Thoracic aorta (tissue), 2 donors: ENCODE results near the gene LHX6. TPM values are rescaled to one million over a fixed set of nuclear protein-coding genes. Genes with fewer than 3 reads are reported as not detected.

Experiments used
- ATAC-seq: fragments of 150-250 bp; one replicate; pipeline ENCODE4 v1.8.0; 2017; ENCODE audit warnings: low read depth; ENCODE audit not compliant: insufficient number of reproducible peaks, low FRiP score
- DNase-seq: peaks from one replicate; pipeline ENCODE4 v3.0.0-alpha.2; 2020; ENCODE audit warnings: low spot score
- H3K27ac ChIP-seq, 2 donors: fragments of 200-600 bp; sonication (generic); 1 replicate in 1 of 2; 2 replicates in 1 of 2; pipeline ENCODE4 v1.5.1; 2016; ENCODE audit warnings: mild to moderate bottlenecking in 2 of 2, moderate library complexity in 2 of 2
- H3K27me3 ChIP-seq: fragments of 200-600 bp; sonication (generic); replicated peaks from 2 replicates; pipeline ENCODE4 v1.6.0; 2016; ENCODE audit warnings: mild to moderate bottlenecking; ENCODE audit not compliant: insufficient read depth
- H3K36me3 ChIP-seq: fragments of 200-600 bp; sonication (generic); one replicate; pipeline ENCODE4 v1.5.1; 2016
- H3K4me1 ChIP-seq, 2 donors: fragments of 200-600 bp; sonication (generic); 1 replicate in 1 of 2; 2 replicates in 1 of 2; pipeline versions ENCODE4 v1.5.1 to v1.6.0; 2016; ENCODE audit warnings: low read depth in 2 of 2, mild to moderate bottlenecking in 1 of 2; ENCODE audit not compliant: control insufficient read depth in 1 of 2
- H3K4me3 ChIP-seq: fragments of 200-600 bp; sonication (generic); 2 replicates; pipeline ENCODE4 v1.5.1; 2016; ENCODE audit warnings: mild to moderate bottlenecking
- H3K9me3 ChIP-seq: fragments of 200-600 bp; sonication (generic); 2 replicates; pipeline ENCODE4 v1.5.1; 2016
- CTCF ChIP-seq: fragments of 200-600 bp; sonication (generic); IDR thresholded peaks from one replicate; pipeline ENCODE4 v1.5.1; 2019; ENCODE audit warnings: antibody characterized with exemption
- total RNA-seq, 2 donors: library from RNA; depleted of rRNA; stranded (reverse); fragments of >200 nt; gene quantifications; one replicate each; pipeline versions ENCODE4 v1.1.0 to v1.2.3, GENCODE V29; 2016

The LHX6 gene
- total RNA-seq, 2 donors from 2014 or later, result 5.0 to 6.5 TPM

GRCh38 chr9:122265149-122265915 lies 36.6 kb upstream of the LHX6 start:
- DNase-seq, result no peak
- Histone ChIP-seq H3K36me3 (peaks cover 6% of the 10 kb centered on the region), H3K27me3 (no peaks in the 10 kb centered on the region), H3K4me3 (peak overlapping the region; percentile 86), H3K27ac (peak overlapping the region; percentile 86 to 91), H3K9me3 (no peaks in the 10 kb centered on the region), H3K4me1 (peaks cover 21 to 43% of the 10 kb centered on the region in 2 donors)
- no peak for TF ChIP-seq CTCF
- ATAC-seq, result no peak

GRCh38 chr9:122264360-122265148 lies 35.8 kb upstream of the LHX6 start, which contains the start of the genes MRRF and RBM18:
TSS of gene MRRF (plus strand) at chr9:122264882. CDS start at chr9:122270892, 6,010 bp downstream.
TSS of gene RBM18 (minus strand) at chr9:122264840. CDS start at chr9:122261492, 3,348 bp downstream.
- Histone ChIP-seq H3K36me3 (peaks cover 9% of the 10 kb centered on the region), H3K4me1 (peaks cover 21 to 43% of the 10 kb centered on the region in 2 donors), H3K9me3 (no peaks in the 10 kb centered on the region), H3K27me3 (no peaks in the 10 kb centered on the region), H3K4me3 (peak within 1 kb of the TSS; percentile 86), H3K27ac (peak within 1 kb of the TSS; percentile 86 to 91)
- no peak for TF ChIP-seq CTCF
- ATAC-seq (peak; percentile 83), DNase-seq (peak; percentile 64)

GRCh38 chr9:122263699-122264349 lies 35.1 kb upstream of the LHX6 start:
- peak overlapping the region; percentile 86 to 91 for H3K27ac ChIP-seq
- H3K4me1 ChIP-seq, result peaks cover 21 to 43% of the 10 kb centered on the region in 2 donors
- DNase-seq (no peak), ATAC-seq (no peak)
- H3K4me3 ChIP-seq, result peak overlapping the region; percentile 86
- no peak for TF ChIP-seq CTCF
- no peaks in the 10 kb centered on the region for H3K9me3 ChIP-seq
- H3K27me3 ChIP-seq, result no peaks in the 10 kb centered on the region
- peaks cover 9% of the 10 kb centered on the region for H3K36me3 ChIP-seq

- ATAC-seq, result no peak
- no peak for TF ChIP-seq CTCF
Measured at GRCh38 chr9:122262073-122262472, 33.3 kb upstream of the LHX6 start.

More at GRCh38 chr9:122262073-122262472, 33.3 kb upstream of the LHX6 start:
- Histone ChIP-seq H3K27ac (no peak overlapping the region), H3K4me3 (no peak overlapping the region), H3K36me3 (peaks cover 9% of the 10 kb centered on the region), H3K9me3 (no peaks in the 10 kb centered on the region), H3K27me3 (no peaks in the 10 kb centered on the region), H3K4me1 (peaks cover 21 to 43% of the 10 kb centered on the region in 2 donors)
- no peak for DNase-seq
